ENCODE measurements around the gene FKBP15. TPM values are rescaled to one million over a fixed set of nuclear protein-coding genes. Genes with fewer than 3 reads are reported as not detected.

Gene FKBP15
- total and polyA plus RNA-seq, 2 donors (not counting 3 experiments of a cell fraction or from before 2014, with no cell fraction given): 16.8 to 26.8 TPM

DNA sequence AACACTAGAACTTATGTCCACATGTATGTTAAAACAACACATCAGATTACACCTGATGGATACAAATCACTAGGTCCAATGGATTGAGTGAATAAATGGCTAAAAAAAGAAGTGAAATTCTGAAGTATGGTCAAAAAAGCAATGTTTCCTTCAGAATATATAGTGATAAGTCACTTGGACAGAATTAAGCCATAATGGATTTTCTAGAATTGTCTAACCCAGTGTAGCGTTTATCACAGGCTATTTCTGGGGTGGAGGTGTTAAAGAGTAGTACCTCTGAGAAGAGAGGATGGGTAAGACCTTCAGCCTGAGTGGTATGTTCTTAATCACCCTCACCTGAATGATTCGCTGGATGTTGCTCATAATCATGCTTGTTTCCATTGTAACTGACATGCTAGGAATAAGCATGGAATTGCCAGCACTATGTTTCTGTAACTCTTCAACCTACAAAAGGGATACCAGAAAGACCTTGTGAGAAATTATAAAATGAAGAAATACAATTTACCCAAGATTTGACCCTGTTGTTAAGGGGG, 37.1 kb downstream of the FKBP15 start:
- Histone ChIP-seq H3K4me2 (ENCODE audit: insufficient read depth, low read length) (no peak overlapping the region), H3K4me3 (replicated peaks in 1 of 3; ENCODE audit: insufficient read depth in 1 of 3, low read depth in 1 of 3, low read length in 3 of 3) (no peak overlapping the region), H3K36me3 (ENCODE audit: control insufficient read depth in 2 of 2, extremely low read depth in 1 of 2, insufficient read depth in 2 of 2, low read length in 2 of 2) (peaks cover 22 to 38% of the 10 kb centered on the region in 2 experiments), H3K4me1 (ENCODE audit: control insufficient read depth, extremely low read depth, insufficient read depth, low read length) (peaks cover 16% of the 10 kb centered on the region), H3K9me3 (replicated peaks; ENCODE audit: control insufficient read depth, insufficient read depth, low read length) (no peaks in the 10 kb centered on the region), H3K9ac (replicated peaks; ENCODE audit: extremely low read depth, insufficient read depth, low read length) (no peak overlapping the region), H2AFZ (ENCODE audit: low read depth, low read length) (no peak overlapping the region), H3K79me2 (ENCODE audit: control insufficient read depth, insufficient read depth, low read length) (no peaks in the 10 kb centered on the region), H3K27me3 (ENCODE audit: control insufficient read depth in 2 of 2, insufficient read depth in 2 of 2, low read length in 2 of 2) (no peaks in the 10 kb centered on the region), H4K20me1 (replicated peaks; ENCODE audit: control insufficient read depth, extremely low read depth, insufficient read depth, low read length) (no peaks in the 10 kb centered on the region), H3K27ac (ENCODE audit: insufficient read depth, low read depth, low read length) (no peak overlapping the region), H3K9me1 (replicated peaks; ENCODE audit: control insufficient read depth, extremely low read depth, insufficient read depth, low read length) (no peaks in the 10 kb centered on the region)
- intact Hi-C loops (cut with micrococcal nuclease): no loop called here
- DNase-seq (ENCODE audit: low read depth, low spot score) (no peak), FAIRE-seq (no peak)
- TF ChIP-seq, protein P1, sequence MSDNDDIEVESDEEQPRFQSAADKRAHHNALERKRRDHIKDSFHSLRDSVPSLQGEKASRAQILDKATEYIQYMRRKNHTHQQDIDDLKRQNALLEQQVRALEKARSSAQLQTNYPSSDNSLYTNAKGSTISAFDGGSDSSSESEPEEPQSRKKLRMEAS (IDR thresholded peaks at IDR 0.05; ENCODE audit: insufficient read depth, insufficient read length): no peak
- TF ChIP-seq POLR2A (IDR thresholded peaks at IDR 0.05; ENCODE audit: low read depth, low read length): no peak
- no peak for TF ChIP-seq POLR2AphosphoS5 (IDR thresholded peaks at IDR 0.05; ENCODE audit: insufficient read depth, low read depth, low read length)
- TF ChIP-seq JUN (IDR thresholded peaks at IDR 0.05; ENCODE audit: borderline replicate concordance, insufficient read depth, insufficient read length, low read depth): no peak
- TF ChIP-seq EZH2 (IDR thresholded peaks at IDR 0.05; ENCODE audit: borderline replicate concordance, low read depth, low read length, severe bottlenecking): no peak
- TF ChIP-seq GATA2 (IDR thresholded peaks at IDR 0.05; ENCODE audit: insufficient read depth, insufficient read length, low read depth, low read length): no peak
- no peak for TF ChIP-seq MYC (IDR thresholded peaks at IDR 0.05; ENCODE audit: low read depth, low read length)
- TF ChIP-seq FOS (IDR thresholded peaks at IDR 0.05; ENCODE audit: borderline replicate concordance, insufficient read depth, low read length): no peak
- TF ChIP-seq, protein P2, sequence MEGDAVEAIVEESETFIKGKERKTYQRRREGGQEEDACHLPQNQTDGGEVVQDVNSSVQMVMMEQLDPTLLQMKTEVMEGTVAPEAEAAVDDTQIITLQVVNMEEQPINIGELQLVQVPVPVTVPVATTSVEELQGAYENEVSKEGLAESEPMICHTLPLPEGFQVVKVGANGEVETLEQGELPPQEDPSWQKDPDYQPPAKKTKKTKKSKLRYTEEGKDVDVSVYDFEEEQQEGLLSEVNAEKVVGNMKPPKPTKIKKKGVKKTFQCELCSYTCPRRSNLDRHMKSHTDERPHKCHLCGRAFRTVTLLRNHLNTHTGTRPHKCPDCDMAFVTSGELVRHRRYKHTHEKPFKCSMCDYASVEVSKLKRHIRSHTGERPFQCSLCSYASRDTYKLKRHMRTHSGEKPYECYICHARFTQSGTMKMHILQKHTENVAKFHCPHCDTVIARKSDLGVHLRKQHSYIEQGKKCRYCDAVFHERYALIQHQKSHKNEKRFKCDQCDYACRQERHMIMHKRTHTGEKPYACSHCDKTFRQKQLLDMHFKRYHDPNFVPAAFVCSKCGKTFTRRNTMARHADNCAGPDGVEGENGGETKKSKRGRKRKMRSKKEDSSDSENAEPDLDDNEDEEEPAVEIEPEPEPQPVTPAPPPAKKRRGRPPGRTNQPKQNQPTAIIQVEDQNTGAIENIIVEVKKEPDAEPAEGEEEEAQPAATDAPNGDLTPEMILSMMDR (IDR thresholded peaks at IDR 0.05; ENCODE audit: extremely low read depth in 1 of 2, insufficient read depth in 1 of 2, low read depth in 1 of 2, low read length in 2 of 2): no peak
- CTCF ChIA-PET: no interaction called here
- BruUV-seq (replicated peaks): no TSS peak
- POLR2A ChIA-PET: no interaction called here
- dilution Hi-C loops (cut with MboI; ENCODE audit: extremely low pct_ligation_motif_present, low sequenced_read_pairs): no loop called here

Data from endothelial cell of umbilical vein (primary cell).